ENCODE results near the gene ARSG. TPM values are rescaled to one million over a fixed set of nuclear protein-coding genes. Genes with fewer than 3 reads are reported as not detected.

The ARSG gene
- total and polyA plus RNA-seq, 2 of the 13 experiments (the other 11 are each of a cell fraction or from before 2014, with no cell fraction given) = 3.7 to 15.2 TPM

GRCh38 chr17:68265833-68266232 is 25.5 kb upstream of the ARSG start (continued):
- TF ChIP-seq SP5 (CRISPR knock-in tag; IDR thresholded peaks at IDR 0.05; ENCODE audit: borderline replicate concordance, low read depth) (peak; percentile 16; the same call in 1 of the 2 replicates), HDAC2 (CRISPR knock-in tag; IDR thresholded peaks at IDR 0.05) (peak; percentile 58; the same call in 1 of the 2 replicates), ZNF264 (CRISPR knock-in tag; IDR thresholded peaks at IDR 0.05) (0 out of 2 replicates have a peak, but pooled peaks have one; percentile 25), HOMEZ (CRISPR knock-in tag; IDR thresholded peaks at IDR 0.05; ENCODE audit: low read depth) (peak; percentile 73; the same call in 1 of the 2 replicates), ERF (CRISPR knock-in tag; IDR thresholded peaks at IDR 0.05) (peak; percentile 61; the same call in 1 of the 2 replicates), TFAP4 (IDR thresholded peaks at IDR 0.05; ENCODE audit: borderline replicate concordance, low read depth) (0 out of 2 replicates have a peak, but pooled peaks have one; percentile 19), KDM6A (CRISPR knock-in tag; IDR thresholded peaks at IDR 0.05; ENCODE audit: low read depth) (0 out of 2 replicates have a peak, but pooled peaks have one; percentile 24), ELF3 (CRISPR knock-in tag; IDR thresholded peaks at IDR 0.05) (peak; percentile 68), ZNF614 (CRISPR knock-in tag; IDR thresholded peaks at IDR 0.05; ENCODE audit: borderline replicate concordance) (0 out of 2 replicates have a peak, but pooled peaks have one; percentile 36), HMGXB4 (CRISPR knock-in tag; IDR thresholded peaks at IDR 0.05; ENCODE audit: borderline replicate concordance in 1 of 2, low read depth in 1 of 2) (0 out of 4 replicates have a peak, but pooled peaks of 1 of the 2 experiments have one; percentile 8), KLF16 (CRISPR knock-in tag; IDR thresholded peaks at IDR 0.05) (peak in 1 of 2 experiments; percentile 62; a peak in 1 of 4 replicates), FOXA3 (CRISPR knock-in tag; IDR thresholded peaks at IDR 0.05) (peak; percentile 98), SMAD3 (CRISPR knock-in tag; IDR thresholded peaks at IDR 0.05) (peak; percentile 80; the same call in 1 of the 2 replicates), ZSCAN9 (CRISPR knock-in tag; IDR thresholded peaks at IDR 0.05; ENCODE audit: borderline replicate concordance) (peak; percentile 67; the same call in 1 of the 2 replicates), HMG20A (CRISPR knock-in tag; IDR thresholded peaks at IDR 0.05; ENCODE audit: borderline replicate concordance) (peak; percentile 83; the same call in 1 of the 2 replicates), RXRB (CRISPR knock-in tag; IDR thresholded peaks at IDR 0.05; ENCODE audit: borderline replicate concordance) (peak; percentile 74; the same call in 1 of the 2 replicates), SMC3 (IDR thresholded peaks at IDR 0.05; ENCODE audit: low read length) (peak; percentile 16; the same call in 1 of the 2 replicates), HMG20B (CRISPR knock-in tag; conservative IDR thresholded peaks at IDR 0.05) (0 out of 2 replicates have a peak, but pooled peaks have one; percentile 19), HOXA5 (CRISPR knock-in tag; IDR thresholded peaks at IDR 0.05) (0 out of 2 replicates have a peak, but pooled peaks have one; percentile 28), FOXJ3 (CRISPR knock-in tag; IDR thresholded peaks at IDR 0.05; ENCODE audit: borderline replicate concordance) (peak; percentile 55; the same call in 1 of the 2 replicates), AHDC1 (CRISPR knock-in tag; IDR thresholded peaks at IDR 0.05; ENCODE audit: borderline replicate concordance) (peak; percentile 40; the same call in 1 of the 2 replicates)
